GM12878 (cell line): ENCODE measurements around the gene FAM162A. TPM values are rescaled to one million over a fixed set of nuclear protein-coding genes. Genes with fewer than 3 reads are reported as not detected.

Experiments
- ATAC-seq: fragments of 200-7000 bp; cut with Tn5 transposase; 3 replicates; pipeline ENCODE4 v1.9.1; 2020; ENCODE audit warnings: mild to moderate bottlenecking, moderate library complexity
- BruUV-seq: library from RNA; stranded (reverse); fragments of 400-500 nt; replicated peaks from 2 replicates; lab custom pipeline; 2021; lab: Mats Ljungman, UMichigan
- CTCF ChIA-PET: fragments of 300-600 bp; sonication (Branson Sonifier 250); formaldehyde crosslinking; extraction: SDS; loops from one replicate; lab custom pipeline; 2021; ENCODE audit warnings: inconsistent platforms; lab: Yijun Ruan, JAX
- POLR2A ChIA-PET: fragments of 350-600 bp; formaldehyde crosslinking; extraction: SDS; loops from one replicate; lab custom pipeline; 2021; ENCODE audit warnings: inconsistent platforms; lab: Charles Lee
- RAD21 ChIA-PET: fragments of 300-600 bp; sonication (Branson Sonifier 250); formaldehyde crosslinking; loops from one replicate; lab custom pipeline; 2023; ENCODE audit warnings: antibody characterized with exemption; ENCODE audit not compliant: unreplicated experiment; lab: Charles Lee
- SMC1A ChIA-PET: fragments of 300-600 bp; sonication (Branson Sonifier 250); formaldehyde crosslinking; loops from one replicate; lab custom pipeline; 2023; ENCODE audit not compliant: unreplicated experiment, uncharacterized antibody; lab: Charles Lee
- DNase-seq: peaks from one replicate; pipeline ENCODE4 v3.0.0-alpha.2; 2011; ENCODE audit warnings: low read depth, low spot score
- FAIRE-seq: peaks from 3 replicates; lab custom pipeline; 2011; peaks lifted over from hg19 to GRCh38; lab: Jason Lieb, UNC
- H2AFZ ChIP-seq: 2 replicates; pipeline ENCODE4 v1.6.0; 2011; ENCODE audit warnings: low read depth, low read length, control low read depth; ENCODE audit not compliant: control insufficient read depth
- H3K27ac ChIP-seq: 2 replicates; pipeline ENCODE4 v1.5.1; 2011; ENCODE audit warnings: control low read depth; ENCODE audit not compliant: control insufficient read depth, insufficient read depth
- H3K27me3 ChIP-seq, 2 experiments: replicated peaks in 1 of 2; 2 replicates each; pipeline versions ENCODE4 v1.6.0 to v1.6.1; 2011; ENCODE audit warnings: low read length in 1 of 2; ENCODE audit not compliant: control insufficient read depth in 2 of 2, insufficient read depth in 2 of 2
- H3K36me3 ChIP-seq, 2 experiments: 2 replicates each; pipeline ENCODE4 v1.5.1; 2011; ENCODE audit warnings: low read length in 1 of 2; ENCODE audit not compliant: control insufficient read depth in 2 of 2, insufficient read depth in 2 of 2
- H3K4me1 ChIP-seq: 2 replicates; pipeline ENCODE4 v1.6.1; 2011; ENCODE audit warnings: mild to moderate bottlenecking, low read length, moderate library complexity, mixed read lengths; ENCODE audit not compliant: control insufficient read depth, insufficient read depth
- H3K4me2 ChIP-seq: 2 replicates; pipeline ENCODE4 v1.6.0; 2011; ENCODE audit warnings: control low read depth; ENCODE audit not compliant: control insufficient read depth, insufficient read depth
- H3K4me3 ChIP-seq: fragments of 200-600 bp; sonication (generic); 2 replicates; pipeline ENCODE4 v1.5.1; 2016
- H3K79me2 ChIP-seq: 2 replicates; pipeline ENCODE4 v1.6.0; 2011; ENCODE audit warnings: low read length; ENCODE audit not compliant: control insufficient read depth, insufficient read depth
- H3K9ac ChIP-seq: 2 replicates; pipeline ENCODE4 v1.8.0; 2011; ENCODE audit warnings: low read length, control low read depth, mixed read lengths; ENCODE audit not compliant: control insufficient read depth, insufficient read depth
- H3K9me3 ChIP-seq: replicated peaks from 3 replicates; pipeline ENCODE4 v1.5.1; 2011; ENCODE audit warnings: mild to moderate bottlenecking, low read length; ENCODE audit not compliant: control insufficient read depth, insufficient read depth
- H4K20me1 ChIP-seq: 2 replicates; pipeline ENCODE4 v1.6.0; 2011; ENCODE audit not compliant: control insufficient read depth, insufficient read depth
- DPF2 ChIP-seq: fragments of 450-650 bp; IDR thresholded peaks from 2 replicates; pipeline ENCODE4 v1.6.1; 2017; ENCODE audit warnings: mild to moderate bottlenecking
- EED ChIP-seq: sonication (generic); IDR thresholded peaks from 2 replicates; pipeline ENCODE4 v1.6.1; 2016; ENCODE audit warnings: antibody characterized with exemption, low read depth
- IKZF1 ChIP-seq: fragments of 450-650 bp; conservative IDR thresholded peaks from 2 replicates; pipeline ENCODE4 v1.6.1; 2017; ENCODE audit warnings: antibody characterized with exemption, mild to moderate bottlenecking
- IKZF2 ChIP-seq, 2 experiments: fragments of 450-650 bp; IDR thresholded peaks; 2 replicates each; pipeline ENCODE4 v1.6.1; 2017; ENCODE audit warnings: mild to moderate bottlenecking in 2 of 2, moderate library complexity in 2 of 2
- IRF5 ChIP-seq: fragments of 450-650 bp; IDR thresholded peaks from 2 replicates; pipeline ENCODE4 v1.6.1; 2017; ENCODE audit warnings: borderline replicate concordance
- MTA2 ChIP-seq: fragments of 450-650 bp; IDR thresholded peaks from 2 replicates; pipeline ENCODE4 v1.6.1; 2016; ENCODE audit warnings: low read depth, mild to moderate bottlenecking, moderate library complexity
- NBN ChIP-seq: fragments of 450-650 bp; IDR thresholded peaks from 2 replicates; pipeline ENCODE4 v1.6.1; 2016
- POLR2AphosphoS2 ChIP-seq: IDR thresholded peaks from 2 replicates; pipeline ENCODE4 v1.6.1; 2011; ENCODE audit warnings: low read depth, mild to moderate bottlenecking, low read length, improper control_type of control experiment, moderate library complexity
- SPI1 ChIP-seq: IDR thresholded peaks from 2 replicates; pipeline ENCODE4 v1.6.1; 2011; ENCODE audit warnings: low read depth, mild to moderate bottlenecking, low read length, moderate library complexity, borderline replicate concordance; ENCODE audit not compliant: insufficient read depth
- WRNIP1 ChIP-seq: IDR thresholded peaks from 2 replicates; pipeline ENCODE4 v1.6.1; 2011; ENCODE audit warnings: low read depth, low read length, improper control_type of control experiment, borderline replicate concordance
- WGBS: methylation state at CpG from one replicate; pipeline ENCODE4 v1.1.6; 2016; ENCODE audit warnings: low lambda C conversion rate; ENCODE audit not compliant: insufficient replicate concordance, insufficient coverage; ENCODE audit errors: missing lambda C conversion rate; 5-methylcytosine and 5-hydroxymethylcytosine counted together
- in situ Hi-C: fragments of 300-500 bp; cut with MboI; formaldehyde crosslinking; loops from 9 replicates; pipeline ENCODE4 v1.14.3; 2018; ENCODE audit warnings: mixed read lengths
- intact Hi-C: fragments of 100-400 bp; cut with micrococcal nuclease; formaldehyde crosslinking; loops from one replicate; pipeline ENCODE4 v1.14.2; 2022; ENCODE audit not compliant: unreplicated experiment
- polyA plus RNA-seq, 11 experiments: library from polyadenylated mRNA; depleted of rRNA in 4 of 11; unstranded in 6 of 11; stranded (reverse) in 5 of 11; fragments of >200 nt; fragmentation: Nextera tagmentation in 4 of 11; fragmentation: Illumina TruSeq in 1 of 11; extraction: Ambion mirVana in 4 of 11; extraction: Trizol in 1 of 11; gene quantifications; 1 replicate in 1 of 11; 2 replicates in 10 of 11; pipeline versions ENCODE4 v1.2.1 to v1.2.3, GENCODE V29; 2011 to 2016; ENCODE audit warnings: inconsistent platforms in 2 of 11, missing spikeins in 2 of 11, low read depth in 1 of 11
- total RNA-seq, 4 experiments: library from RNA; depleted of rRNA in 3 of 4; stranded (reverse); fragments of >200 nt in 3 of 4; fragmentation: Illumina TruSeq in 1 of 4; extraction: Trizol in 1 of 4; gene quantifications; 2 replicates each; pipeline versions ENCODE4 v1.2.1 to v1.2.3, GENCODE V29; 2013 to 2021
- TF ChIP-seq, protein P1 (sequence below): fragments of 450-650 bp; IDR thresholded peaks from 2 replicates; pipeline ENCODE4 v1.6.1; 2017; ENCODE audit warnings: mild to moderate bottlenecking, moderate library complexity

The FAM162A gene
- total and polyA plus RNA-seq, 10 of the 15 experiments (the other 5 are each of a cell fraction or from before 2014, with no cell fraction given) = 59.2 to 346 (median 149) TPM

GRCh38 chr3:122353893-122354401, 30.0 kb upstream of the FAM162A start:
- Histone ChIP-seq H3K36me3 (peaks cover 0 to 3% of the 10 kb centered on the region in 2 experiments; a peak in 1 of 4 replicates), H3K4me1 (no peaks in the 10 kb centered on the region), H2AFZ (no peak overlapping the region; the same call in 1 of the 2 replicates), H3K27ac (no peak overlapping the region), H3K4me2 (no peak overlapping the region), H3K9me3 (no peaks in the 10 kb centered on the region), H3K9ac (no peak overlapping the region), H3K79me2 (no peaks in the 10 kb centered on the region), H3K4me3 (no peak overlapping the region), H3K27me3 (no peaks in the 10 kb centered on the region), H4K20me1 (no peaks in the 10 kb centered on the region)
- ATAC-seq = peak; percentile 79
- in situ Hi-C loops = loop anchor here (10.0 kb wide), 1 partner anchor 809 kb away; the partner anchor contains the start of gene POLQ
- intact Hi-C loops = no loop called here
- SMC1A ChIA-PET = interaction anchor here (0.7 to 7.9 kb wide), 16 partner anchors 10 to 774 kb away, joined by 3 to 191 read pairs (median 6); partner anchors contain the start of gene CSTA
- FAIRE-seq = no peak
- CTCF ChIA-PET = interaction anchor here (0.5 to 7.9 kb wide), 14 partner anchors 9 to 278 kb away, joined by 3 to 192 read pairs (median 4); no protein-coding TSS in a partner anchor
- TF ChIP-seq DPF2 (0 out of 2 replicates have a peak, but pooled peaks have one; percentile 28), IKZF1 (peak; percentile 18; the same call in 1 of the 2 replicates), WRNIP1 (no peak), POLR2AphosphoS2 (no peak), EED (no peak), IRF5 (no peak), SPI1 (peak; percentile 77; the same call in 1 of the 2 replicates), NBN (0 out of 2 replicates have a peak, but pooled peaks have one; percentile 24), MTA2 (peak; percentile 54), IKZF2 (IDR thresholded peaks at IDR 0.05) (peak in 1 of 2 experiments; percentile 13; a peak in 1 of 4 replicates)
- TF ChIP-seq, protein P1, sequence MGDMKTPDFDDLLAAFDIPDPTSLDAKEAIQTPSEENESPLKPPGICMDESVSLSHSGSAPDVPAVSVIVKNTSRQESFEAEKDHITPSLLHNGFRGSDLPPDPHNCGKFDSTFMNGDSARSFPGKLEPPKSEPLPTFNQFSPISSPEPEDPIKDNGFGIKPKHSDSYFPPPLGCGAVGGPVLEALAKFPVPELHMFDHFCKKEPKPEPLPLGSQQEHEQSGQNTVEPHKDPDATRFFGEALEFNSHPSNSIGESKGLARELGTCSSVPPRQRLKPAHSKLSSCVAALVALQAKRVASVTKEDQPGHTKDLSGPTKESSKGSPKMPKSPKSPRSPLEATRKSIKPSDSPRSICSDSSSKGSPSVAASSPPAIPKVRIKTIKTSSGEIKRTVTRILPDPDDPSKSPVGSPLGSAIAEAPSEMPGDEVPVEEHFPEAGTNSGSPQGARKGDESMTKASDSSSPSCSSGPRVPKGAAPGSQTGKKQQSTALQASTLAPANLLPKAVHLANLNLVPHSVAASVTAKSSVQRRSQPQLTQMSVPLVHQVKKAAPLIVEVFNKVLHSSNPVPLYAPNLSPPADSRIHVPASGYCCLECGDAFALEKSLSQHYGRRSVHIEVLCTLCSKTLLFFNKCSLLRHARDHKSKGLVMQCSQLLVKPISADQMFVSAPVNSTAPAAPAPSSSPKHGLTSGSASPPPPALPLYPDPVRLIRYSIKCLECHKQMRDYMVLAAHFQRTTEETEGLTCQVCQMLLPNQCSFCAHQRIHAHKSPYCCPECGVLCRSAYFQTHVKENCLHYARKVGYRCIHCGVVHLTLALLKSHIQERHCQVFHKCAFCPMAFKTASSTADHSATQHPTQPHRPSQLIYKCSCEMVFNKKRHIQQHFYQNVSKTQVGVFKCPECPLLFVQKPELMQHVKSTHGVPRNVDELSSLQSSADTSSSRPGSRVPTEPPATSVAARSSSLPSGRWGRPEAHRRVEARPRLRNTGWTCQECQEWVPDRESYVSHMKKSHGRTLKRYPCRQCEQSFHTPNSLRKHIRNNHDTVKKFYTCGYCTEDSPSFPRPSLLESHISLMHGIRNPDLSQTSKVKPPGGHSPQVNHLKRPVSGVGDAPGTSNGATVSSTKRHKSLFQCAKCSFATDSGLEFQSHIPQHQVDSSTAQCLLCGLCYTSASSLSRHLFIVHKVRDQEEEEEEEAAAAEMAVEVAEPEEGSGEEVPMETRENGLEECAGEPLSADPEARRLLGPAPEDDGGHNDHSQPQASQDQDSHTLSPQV = no peak
- DNase-seq = no peak
- RAD21 ChIA-PET = interaction anchor here (0.7 to 7.4 kb wide), 14 partner anchors 9 to 805 kb away, joined by 3 to 114 read pairs (median 6); partner anchors contain the start of genes CSTA and FAM162A
- POLR2A ChIA-PET = interaction anchor here (0.8 kb wide), 2 partner anchors 8 to 32 kb away, joined by 3 read pairs; no protein-coding TSS in a partner anchor
- 38% methylated on average over 1 of the region's 1 CpG for WGBS
- BruUV-seq = no TSS peak
